Left renal cortex interstitium (tissue), 4 donors: Measurements from ENCODE around the gene TRABD2A. TPM values are rescaled to one million over a fixed set of nuclear protein-coding genes. Genes with fewer than 3 reads are reported as not detected.

ENCODE experiments used
- DNase-seq, 4 donors: peaks; one replicate each; pipeline ENCODE4 v3.0.0-alpha.2; 2013; ENCODE audit warnings: low read depth in 4 of 4, low spot score in 2 of 4, missing footprints in 1 of 4
- polyA plus RNA-seq, 4 donors: library from polyadenylated mRNA; unstranded; fragments of 120-200 nt; gene quantifications; one replicate each; pipeline ENCODE4 v1.2.1, GENCODE V29; 2013; ENCODE audit not compliant: insufficient read length in 4 of 4

TRABD2A gene
- polyA plus RNA-seq, 4 donors: 0.27 to 0.82 (median 0.49) TPM

DNA sequence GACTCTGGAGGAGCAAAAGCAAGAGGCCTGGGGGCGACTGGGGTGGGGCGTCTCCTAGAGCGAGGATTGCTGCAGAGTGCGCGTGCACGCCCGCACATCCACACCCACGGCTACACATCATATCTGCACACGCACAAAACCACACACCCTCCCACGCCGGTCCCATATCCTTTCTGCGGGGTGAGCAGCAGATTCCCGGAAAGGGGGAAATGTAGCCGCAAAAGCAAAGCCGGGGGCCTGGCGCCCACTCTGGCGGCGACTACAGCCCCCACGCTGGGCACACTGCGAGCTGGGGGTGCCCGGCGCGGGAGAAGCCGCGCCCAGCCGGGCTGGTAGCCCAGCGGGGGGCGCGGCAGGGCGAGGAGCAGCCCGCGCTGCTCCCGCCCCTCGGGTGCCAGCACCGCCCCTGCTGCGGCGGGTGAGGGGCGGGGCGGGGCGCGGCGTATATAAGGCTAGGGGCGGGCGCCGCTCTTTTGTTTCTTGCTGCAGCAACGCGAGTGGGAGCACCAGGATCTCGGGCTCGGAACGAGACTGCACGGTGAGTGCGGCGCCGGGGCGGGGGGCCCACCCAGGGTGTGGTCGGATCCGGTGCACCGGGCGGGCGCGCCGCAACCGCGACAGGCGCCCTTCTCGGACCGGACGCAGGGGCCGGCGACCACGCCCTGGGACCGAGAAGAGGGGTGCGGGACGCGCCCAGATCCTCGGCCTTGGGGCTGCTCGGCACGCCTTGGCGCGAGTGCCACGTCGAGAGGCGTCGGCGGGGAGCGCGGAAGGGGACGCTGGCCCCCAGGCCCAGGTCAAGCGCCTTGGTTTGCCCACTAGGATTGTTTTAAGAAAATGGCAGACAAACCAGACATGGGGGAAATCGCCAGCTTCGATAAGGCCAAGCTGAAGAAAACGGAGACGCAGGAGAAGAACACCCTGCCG lies 24.6 kb upstream of the TRABD2A start, which contains the start of gene TMSB10:
TSS of gene TMSB10 (plus strand) at position 476 of the 927 bp plus-strand sequence.
- peak in 1 of 4 donors; percentile 32 for DNase-seq

DNA sequence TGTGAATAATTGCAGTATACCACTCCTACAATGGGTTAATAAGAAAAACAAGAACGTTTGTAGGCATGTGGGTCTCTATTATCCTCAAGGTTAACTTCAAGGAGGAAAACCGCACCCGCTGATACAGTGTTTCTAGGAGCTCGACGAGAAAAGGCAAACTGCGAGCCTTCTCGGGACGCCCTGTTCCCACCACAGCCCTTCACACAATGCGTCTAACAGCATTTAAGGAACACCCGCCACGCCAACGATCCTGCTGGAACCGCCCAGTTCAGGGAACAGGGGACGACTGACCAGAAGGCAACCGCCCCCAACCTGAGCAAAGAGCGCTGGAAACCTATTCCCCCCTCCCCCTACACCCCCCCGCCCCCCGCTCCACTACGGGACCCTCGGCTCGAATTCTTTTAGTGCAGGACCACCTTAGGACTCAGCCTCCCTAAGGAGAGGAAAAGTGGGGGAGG lies 23.9 kb upstream of the TRABD2A start:
- peak in 1 of 4 donors; percentile 36 for DNase-seq

DNA sequence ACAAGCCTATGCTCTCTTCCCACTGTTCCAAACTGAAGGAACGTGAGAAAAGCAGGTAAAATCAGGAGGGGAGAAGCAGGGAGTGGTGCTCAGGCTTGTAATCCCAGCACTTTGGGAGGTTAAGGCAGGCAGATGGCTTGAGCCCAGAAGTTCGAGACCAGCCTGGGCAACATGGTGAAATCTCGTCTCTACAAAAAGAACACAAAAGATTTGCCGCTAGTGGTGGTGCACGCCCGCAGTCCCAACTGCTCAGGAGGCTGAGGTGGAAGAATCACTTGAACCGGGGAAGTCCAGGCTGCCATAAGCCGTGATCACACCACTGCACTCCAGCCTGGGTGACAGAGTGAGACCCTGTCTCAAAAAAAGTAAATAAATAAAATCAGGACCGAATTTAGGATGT lies 23.3 kb upstream of the TRABD2A start:
- no peak for DNase-seq

DNA sequence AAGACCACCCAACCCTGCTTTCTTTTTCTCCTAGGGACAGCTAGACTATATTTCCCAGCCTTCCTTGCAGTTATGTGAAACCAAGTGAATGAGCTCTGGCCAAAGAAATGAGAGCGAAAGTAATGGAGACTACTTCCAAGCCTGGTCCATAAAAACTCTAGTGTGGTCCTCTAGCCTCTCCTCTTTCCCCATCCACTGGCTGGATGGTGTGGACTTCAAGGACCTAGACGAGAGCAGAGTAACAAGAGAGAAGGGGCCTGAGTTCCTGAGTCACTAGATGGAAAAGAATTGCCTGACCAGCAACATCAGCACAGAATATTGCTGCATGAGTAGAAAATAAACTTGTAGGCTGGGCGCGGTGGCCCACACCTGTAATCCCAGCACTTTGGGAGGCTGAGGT lies 21.6 kb upstream of the TRABD2A start:
- DNase-seq: no peak

DNA sequence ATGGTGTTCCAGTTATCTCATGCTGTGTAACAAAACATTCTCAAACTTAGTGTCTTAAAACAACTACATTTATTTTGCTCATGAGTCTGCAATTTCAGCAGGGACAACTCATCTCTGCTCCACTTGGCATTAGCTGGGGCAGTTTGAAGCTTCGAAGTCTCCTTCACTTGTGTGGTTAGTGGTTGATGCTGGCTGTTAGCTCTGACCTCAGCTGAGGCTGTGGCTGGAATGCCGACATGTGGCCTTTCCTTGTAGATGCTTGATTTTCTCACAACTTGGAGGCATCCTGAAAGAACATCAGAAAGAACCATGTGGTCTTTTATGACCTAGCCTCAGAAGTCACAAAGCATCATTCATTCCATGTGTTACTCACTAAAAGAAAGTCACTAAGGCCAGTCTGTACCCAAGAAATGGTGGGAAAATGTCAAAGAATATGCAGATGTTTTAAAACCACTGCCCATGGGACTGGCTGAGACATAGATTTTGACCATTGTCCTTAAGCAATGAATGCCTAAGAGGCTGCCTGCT lies 20.8 kb upstream of the TRABD2A start:
- no peak for DNase-seq

DNA sequence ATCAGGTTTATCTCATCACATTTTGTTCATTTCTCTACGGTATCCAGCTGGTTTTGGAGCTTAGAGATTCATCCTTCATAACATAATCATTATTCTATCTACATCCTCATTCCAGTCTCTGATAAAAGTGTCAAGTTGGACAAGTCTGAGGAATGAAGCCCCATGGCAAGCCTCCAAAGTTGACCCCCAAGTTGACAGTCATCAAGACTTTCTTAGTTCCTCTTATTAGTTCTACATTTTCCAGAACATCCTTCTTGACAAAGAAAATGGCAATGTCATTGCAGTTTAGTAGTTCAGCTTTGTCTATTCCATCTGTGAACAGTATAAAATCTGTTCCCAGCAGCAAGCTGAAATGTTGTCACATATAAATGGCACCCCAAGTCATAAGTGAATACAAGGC lies 20.1 kb upstream of the TRABD2A start:
- no peak for DNase-seq

DNA sequence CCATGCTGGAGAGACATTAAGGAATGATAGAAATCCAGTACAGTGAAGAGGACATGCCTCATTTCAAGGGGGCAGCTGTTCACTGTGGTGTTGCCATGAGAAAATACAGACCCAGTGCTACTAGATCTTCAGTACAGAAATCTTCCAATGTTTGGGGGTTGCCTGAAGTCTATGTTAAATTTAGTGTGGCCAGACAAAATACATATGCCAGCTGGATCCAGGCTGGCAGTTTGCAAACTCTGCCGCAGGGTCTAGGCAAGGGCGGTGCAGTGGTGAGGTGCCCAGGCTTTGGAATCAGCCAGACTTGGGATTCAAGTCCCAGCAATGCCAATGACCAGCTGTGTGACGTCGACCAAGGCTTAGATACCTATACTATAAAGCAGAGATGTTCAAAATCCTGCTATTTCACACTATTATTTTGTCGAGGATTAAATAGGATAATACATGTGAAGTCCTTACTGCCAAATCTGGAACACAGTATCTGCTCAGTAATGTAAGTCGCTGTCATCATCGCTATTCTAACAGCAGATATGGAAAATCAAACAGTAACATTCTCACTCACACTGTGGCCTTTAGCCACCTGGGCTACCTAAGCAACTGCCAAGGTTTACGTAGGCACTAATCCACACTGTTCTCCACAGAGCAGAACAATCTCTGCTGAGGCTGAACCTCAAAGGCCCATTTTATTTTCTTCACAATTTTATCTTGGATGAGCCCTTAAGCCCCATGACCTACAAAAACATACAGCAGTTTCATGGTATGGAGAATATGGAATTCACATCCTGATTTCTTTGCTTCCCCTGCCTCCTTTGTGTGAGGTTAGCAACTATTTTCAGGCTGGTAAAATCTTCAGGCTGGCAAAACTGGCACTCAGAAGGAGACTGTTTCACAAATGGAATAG lies 18.7 kb upstream of the TRABD2A start:
- DNase-seq: no peak

DNA sequence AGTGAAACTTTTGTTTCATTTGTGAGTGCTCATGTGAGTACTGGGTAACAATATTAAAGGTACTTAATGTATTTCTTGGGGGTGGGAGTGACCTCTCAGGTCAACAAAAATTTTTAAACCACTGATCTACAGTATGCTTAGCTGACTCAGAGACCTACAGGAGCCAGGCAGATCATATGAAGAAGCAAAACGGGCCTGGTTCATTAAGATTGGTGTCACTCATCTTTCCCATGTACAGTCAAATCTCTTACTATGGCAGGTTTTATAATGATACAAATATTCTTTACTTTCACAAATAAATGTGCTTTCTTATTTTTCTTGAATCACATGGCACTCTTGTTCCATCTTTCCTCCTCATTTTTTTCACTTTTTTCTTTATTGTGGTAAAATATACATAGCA lies 16.9 kb upstream of the TRABD2A start:
- DNase-seq: no peak

DNA sequence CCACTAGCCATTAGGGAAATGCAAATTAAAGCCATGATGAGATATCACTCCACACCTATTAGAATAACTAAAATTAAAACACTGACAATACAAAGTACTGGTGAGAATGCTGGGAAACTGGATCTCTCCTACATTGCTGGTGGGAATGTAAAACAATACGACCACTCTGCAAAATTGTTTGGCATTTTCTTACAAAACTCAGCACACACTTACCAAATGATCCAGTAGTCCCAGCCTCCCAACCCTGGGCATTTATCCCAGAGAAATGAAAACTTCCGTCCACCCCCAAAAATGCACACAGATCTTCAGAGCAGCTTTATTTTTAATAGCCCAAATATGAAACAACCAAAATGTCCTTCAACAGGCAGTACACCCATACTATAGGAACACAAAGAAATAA lies 15.7 kb upstream of the TRABD2A start:
- no peak for DNase-seq

DNA sequence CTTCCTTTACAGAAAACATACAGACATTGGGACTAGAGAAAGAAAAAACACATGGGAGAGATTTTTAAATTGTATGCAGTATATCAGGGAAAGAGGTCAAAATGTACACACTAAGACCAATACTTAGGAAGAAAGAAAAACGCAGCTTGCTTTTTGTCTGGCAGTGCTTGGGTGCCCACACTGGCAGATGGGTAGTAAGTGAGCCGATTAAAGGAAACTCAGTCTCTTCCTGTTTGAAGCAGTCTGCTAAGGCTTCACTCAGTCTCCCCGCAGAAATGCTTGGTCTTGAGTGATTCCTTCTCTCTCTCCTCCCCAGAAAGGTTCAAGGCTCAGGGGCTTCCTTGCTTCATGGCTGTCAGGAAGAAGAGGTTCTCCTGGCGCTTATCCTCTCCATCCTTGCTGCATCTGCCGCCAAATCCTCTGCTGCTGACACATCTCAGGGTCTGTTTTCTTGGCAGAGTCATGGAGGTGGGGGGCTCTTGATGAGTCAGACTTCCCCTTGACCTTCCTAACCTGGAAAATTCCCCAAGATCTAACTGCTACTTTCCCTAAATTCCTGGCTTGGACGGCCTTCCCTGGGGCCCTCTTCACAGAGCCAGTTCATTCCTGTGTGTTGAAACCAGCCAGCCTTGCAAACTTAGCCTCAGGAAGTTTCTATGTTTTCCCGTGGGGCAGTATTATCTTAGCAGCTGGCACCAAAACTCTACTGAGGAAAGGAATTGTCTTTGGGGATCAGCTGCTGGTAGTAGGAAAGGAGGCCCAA lies 14.1 kb upstream of the TRABD2A start:
- no peak for DNase-seq

DNA sequence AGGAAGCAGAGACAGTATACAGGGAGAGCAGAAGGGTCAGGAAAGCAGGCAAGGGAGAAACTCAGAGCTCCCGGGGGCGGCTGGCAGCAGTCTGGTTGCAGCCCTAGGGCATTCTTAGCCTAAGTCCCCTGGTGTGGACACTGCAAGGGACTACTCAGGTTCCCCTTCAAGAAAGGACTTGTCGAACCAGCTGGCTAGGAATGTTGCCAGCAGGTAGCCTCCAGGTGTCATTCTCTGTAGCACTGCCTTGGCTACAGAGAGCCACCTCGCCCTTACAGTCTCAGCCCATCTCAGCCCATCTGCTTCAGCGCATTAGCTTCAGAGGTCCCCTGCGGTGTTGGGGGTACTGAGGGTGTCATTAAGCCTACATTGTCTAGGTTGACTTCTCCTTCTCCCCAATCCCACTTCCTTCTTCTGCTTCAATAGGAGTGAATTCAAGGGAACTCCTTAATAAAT lies 13.3 kb upstream of the TRABD2A start:
- DNase-seq: no peak

DNA sequence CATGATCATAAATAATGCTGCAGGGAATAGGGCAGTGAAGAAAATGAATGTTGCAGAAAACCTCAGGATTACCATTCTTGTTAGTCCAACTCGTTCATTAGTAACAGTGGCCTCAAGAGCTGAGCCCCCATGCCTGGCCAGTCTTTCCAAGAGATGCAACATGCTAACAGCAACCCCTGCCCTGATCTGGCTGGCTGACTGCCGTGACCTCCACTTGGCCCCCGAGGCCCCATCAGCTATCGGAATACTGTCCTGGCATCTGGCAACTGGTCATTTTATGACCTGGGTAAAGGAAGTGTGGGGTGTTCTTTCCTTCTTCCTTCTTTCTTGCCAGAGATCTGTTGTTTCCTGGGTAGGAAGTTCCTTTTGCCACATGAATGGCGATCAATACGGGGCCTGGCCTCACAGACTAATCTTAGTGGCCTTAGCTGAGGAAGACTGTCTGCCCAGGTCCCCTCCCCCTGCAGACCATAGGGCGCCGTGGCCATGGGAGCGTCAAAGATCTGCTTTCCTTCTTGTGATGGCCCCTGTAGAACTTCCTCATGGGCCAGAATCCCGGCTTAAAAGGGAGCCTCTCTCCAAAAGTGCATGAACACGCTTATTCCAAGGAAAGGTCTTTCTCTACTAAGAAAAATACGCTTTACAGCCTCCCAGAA lies 10.6 kb upstream of the TRABD2A start:
- no peak for DNase-seq

DNA sequence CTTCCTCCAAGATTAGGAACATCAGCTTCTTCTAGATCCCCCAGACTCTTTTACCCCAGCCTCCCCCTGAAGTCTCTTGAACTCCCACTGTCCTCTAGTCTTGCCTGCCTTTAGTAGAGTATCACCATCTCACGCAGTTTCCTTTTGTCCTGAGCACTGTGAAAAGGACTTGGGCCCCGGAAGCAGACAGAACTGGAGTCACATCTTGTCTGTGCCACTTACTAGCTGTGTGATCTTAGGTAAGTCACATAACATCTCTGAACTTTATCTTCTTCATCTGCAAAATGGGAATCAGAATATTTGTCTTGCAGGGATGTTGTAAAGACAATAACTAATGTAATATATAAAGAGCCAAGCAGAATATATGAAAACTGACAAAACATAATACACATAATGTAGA lies 8.4 kb upstream of the TRABD2A start:
- DNase-seq: no peak

DNA sequence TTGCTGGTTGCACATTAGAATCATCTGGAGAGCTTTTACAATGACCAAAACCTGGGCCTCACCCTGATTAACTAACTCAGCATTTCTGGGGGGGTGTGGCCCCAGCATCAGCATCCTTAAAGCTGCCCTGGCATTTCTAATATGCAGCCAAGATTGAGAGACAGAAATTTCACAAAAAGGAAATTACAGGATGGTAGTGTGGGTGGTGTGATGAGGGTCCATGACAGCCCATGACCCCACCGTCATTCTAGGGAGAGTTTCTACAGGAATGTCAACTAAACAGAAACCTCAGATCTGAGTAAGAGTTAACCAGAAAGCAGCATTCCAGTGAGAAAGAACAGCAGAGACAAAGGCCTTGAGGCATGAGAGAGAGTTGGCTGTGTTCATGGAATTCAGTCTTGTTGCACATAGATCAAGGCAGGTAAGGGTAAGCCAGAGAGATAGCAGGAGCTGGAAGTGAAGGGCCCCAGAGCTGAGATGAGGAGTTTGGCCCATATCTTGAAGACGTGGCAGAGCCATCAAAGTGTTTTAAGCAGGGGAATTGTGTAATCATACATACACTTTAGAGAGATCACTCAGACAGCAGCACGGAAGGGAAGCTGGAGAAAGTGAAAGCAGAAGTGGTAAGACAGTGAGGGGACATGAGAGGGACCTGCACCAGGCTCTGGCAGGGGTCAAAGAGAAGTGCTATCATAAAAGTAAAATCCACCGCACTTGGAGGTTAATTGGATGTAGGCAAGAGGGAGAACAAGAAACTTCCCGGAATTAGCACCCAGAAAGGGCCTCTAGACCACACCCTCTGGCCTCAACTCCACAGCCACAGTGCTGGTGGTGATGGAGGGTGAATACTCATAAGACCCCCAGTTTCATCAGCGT lies 7.8 kb upstream of the TRABD2A start:
- no peak for DNase-seq

DNA sequence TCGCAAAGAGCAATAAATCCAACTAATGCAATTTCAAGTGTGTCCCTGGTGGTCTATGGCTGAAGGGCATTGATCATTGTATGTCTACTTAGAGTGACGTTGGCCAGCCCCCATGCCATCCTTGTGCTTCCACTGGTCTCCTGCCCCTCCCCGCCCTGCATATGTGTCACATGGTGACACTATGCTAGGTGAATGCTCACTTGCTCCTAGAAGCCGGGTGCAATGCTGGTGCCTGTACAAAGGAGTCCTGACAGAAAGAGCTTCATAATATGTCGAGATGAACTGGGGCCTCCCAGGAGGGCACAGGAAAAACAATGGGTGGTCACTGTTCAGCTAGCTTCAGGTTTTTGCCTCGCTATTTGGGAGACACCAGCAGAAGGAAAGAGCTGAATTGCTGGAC lies 5.9 kb upstream of the TRABD2A start:
- DNase-seq: no peak

DNA sequence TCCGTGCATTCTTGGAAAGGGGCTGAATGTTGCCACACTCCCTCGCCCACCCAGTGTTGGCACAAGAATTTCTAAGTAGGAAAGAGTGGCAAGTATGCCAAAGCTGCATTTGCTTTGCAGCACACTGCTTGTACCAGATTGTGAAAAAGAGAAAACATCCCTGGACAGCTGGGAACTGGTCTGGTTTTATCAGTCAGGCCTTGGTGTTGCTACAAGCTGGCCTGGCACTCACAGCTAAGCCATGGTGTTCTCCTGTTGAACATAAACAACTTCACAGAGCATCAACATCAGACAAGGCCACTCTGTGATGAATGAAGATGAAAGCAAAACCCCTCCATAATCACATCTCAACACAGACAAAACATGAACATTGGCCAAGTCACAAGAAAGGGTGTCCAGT lies 4.2 kb upstream of the TRABD2A start:
- DNase-seq: no peak

DNA sequence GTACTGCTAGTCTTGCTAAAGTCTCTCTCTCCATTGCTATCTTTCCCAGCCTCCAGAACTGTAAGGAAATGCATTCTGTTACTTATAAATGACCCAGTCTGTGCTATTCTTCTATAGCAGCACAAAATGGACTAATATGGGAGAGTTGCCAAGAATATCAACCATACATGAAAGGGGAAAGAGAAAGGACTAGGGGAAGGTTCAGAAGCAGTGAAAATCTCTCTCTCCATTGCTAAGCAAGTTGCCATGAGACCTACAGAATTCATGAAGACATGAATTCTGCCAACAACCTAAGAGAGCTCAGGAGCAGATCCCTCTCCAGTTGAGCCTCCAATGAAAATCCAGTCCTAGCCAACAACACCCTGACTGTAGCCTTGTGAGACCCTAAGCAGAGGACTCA lies 3.6 kb upstream of the TRABD2A start:
- DNase-seq: no peak

DNA sequence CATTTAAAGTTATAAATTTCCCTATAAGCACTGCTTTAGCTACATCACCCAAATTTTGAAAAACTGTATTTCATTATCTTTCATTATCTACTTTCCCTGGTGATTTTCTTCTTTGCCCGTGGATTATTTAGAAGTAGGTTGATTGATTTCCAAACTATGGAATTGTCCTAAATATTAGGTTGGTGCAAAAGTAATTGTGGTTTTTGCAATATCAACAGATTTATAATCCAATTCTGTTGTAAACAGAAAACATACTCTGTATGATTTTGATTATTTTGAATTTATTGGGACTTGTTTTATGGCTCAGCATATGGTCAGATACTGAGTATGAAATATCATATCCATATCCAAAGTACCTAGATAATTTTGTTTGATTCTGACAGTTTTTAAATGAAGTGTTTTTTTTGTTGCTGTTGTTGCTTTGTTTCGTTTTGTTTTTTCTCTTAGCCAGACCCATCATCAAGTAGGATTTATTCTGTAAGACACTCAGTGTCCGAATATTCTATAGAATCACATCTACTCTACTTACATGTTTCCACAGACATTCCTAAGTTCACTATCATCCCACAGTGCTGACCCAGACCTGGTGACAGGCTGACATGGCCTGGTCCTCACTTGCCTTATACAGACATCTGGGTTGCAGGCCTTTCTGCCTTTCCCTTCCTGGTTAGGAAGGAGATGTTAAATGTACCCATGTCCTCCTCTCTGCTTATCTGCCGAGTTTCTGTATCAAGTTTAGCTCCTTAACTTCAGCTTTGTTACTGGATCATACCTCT lies 2.1 kb upstream of the TRABD2A start:
- DNase-seq: no peak
